Cardiac muscle cell (in vitro differentiated cells and primary cell): ENCODE measurements around the gene VSIG8. TPM values are rescaled to one million over a fixed set of nuclear protein-coding genes. Genes with fewer than 3 reads are reported as not detected.
"Not testable (repeated sequence)": the region's sequence is repeated elsewhere in the genome, so short reads cannot be mapped to it uniquely, and the experiment has no call there.

ENCODE experiments used
- DNase-seq, 2 donors: peaks; one replicate each; pipeline versions ENCODE4 v3.0.0 to v3.0.0-alpha.2; 2010 to 2017; ENCODE audit warnings: low read depth in 1 of 2, low spot score in 1 of 2
- H3K27ac ChIP-seq: fragments of 200-600 bp; sonication (generic); 2 replicates; pipeline ENCODE4 v1.5.1; 2016
- H3K27me3 ChIP-seq: fragments of 200-600 bp; sonication (generic); 2 replicates; pipeline ENCODE4 v1.6.0; 2016; ENCODE audit warnings: control low read depth
- H3K36me3 ChIP-seq: fragments of 200-600 bp; sonication (generic); 2 replicates; pipeline ENCODE4 v1.5.1; 2016; ENCODE audit warnings: control low read depth
- H3K4me1 ChIP-seq: fragments of 200-600 bp; sonication (generic); 2 replicates; pipeline ENCODE4 v1.8.1; 2017; ENCODE audit warnings: low read depth, mild to moderate bottlenecking, mixed run types
- H3K4me3 ChIP-seq: fragments of 200-600 bp; sonication (generic); 2 replicates; pipeline ENCODE4 v1.5.1; 2016; ENCODE audit warnings: mild to moderate bottlenecking
- H3K9me3 ChIP-seq: fragments of 200-600 bp; sonication (generic); 2 replicates; pipeline ENCODE4 v1.5.1; 2017; ENCODE audit warnings: low read depth, mild to moderate bottlenecking, control low read depth
- polyA plus RNA-seq: library from polyadenylated mRNA; unstranded; fragments of >200 nt; fragmentation: Nextera tagmentation; extraction: Ambion mirVana; gene quantifications from 2 replicates; pipeline ENCODE4 v1.2.1, GENCODE V29; 2016
- total RNA-seq: library from RNA; depleted of rRNA; stranded (reverse); fragments of >200 nt; gene quantifications from 2 replicates; pipeline ENCODE4 v1.2.3, GENCODE V29; 2016
- TF ChIP-seq, protein P1 (sequence below): IDR thresholded peaks from 2 replicates; pipeline ENCODE4 v1.5.1; 2012; ENCODE audit warnings: low read depth, mild to moderate bottlenecking, low read length

The VSIG8 gene
- total RNA-seq (not detected in 2 replicates), polyA plus RNA-seq (not detected in 2 replicates)

DNA sequence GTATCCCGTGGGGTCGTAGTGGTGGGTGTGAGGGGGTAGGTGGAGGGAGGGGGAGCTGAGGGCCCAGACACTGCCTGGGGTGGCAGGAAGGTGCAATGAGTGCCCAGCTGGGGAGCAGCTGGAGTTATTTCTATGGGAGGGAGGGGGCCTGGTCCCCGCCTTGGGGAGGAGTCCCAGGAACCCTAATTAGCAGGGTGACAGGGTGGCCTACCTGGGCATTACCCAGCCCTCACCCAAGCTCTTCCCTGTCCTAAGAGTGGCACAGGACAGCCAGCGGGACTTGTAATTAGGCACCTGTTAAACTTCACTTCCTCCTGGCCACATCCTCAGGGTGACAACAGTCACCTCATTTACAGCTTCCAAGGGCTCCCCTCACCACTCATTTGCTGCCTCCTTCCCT, at the start of gene VSIG8:
Gene VSIG8 (minus strand): TSS at position 101 of the 400 bp plus-strand sequence. CDS start 136 bp downstream, outside the sequence.
- Histone ChIP-seq H3K36me3 (no peaks in the 10 kb centered on the region), H3K9me3 (no peaks in the 10 kb centered on the region), H3K27ac (no peak within 1 kb of the TSS), H3K4me3 (no peak within 1 kb of the TSS), H3K4me1 (no peaks in the 10 kb centered on the region), H3K27me3 (peaks cover 19% of the 10 kb centered on the region)
- TF ChIP-seq, protein P1, sequence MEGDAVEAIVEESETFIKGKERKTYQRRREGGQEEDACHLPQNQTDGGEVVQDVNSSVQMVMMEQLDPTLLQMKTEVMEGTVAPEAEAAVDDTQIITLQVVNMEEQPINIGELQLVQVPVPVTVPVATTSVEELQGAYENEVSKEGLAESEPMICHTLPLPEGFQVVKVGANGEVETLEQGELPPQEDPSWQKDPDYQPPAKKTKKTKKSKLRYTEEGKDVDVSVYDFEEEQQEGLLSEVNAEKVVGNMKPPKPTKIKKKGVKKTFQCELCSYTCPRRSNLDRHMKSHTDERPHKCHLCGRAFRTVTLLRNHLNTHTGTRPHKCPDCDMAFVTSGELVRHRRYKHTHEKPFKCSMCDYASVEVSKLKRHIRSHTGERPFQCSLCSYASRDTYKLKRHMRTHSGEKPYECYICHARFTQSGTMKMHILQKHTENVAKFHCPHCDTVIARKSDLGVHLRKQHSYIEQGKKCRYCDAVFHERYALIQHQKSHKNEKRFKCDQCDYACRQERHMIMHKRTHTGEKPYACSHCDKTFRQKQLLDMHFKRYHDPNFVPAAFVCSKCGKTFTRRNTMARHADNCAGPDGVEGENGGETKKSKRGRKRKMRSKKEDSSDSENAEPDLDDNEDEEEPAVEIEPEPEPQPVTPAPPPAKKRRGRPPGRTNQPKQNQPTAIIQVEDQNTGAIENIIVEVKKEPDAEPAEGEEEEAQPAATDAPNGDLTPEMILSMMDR, result no peak
- no peak for DNase-seq

DNA sequence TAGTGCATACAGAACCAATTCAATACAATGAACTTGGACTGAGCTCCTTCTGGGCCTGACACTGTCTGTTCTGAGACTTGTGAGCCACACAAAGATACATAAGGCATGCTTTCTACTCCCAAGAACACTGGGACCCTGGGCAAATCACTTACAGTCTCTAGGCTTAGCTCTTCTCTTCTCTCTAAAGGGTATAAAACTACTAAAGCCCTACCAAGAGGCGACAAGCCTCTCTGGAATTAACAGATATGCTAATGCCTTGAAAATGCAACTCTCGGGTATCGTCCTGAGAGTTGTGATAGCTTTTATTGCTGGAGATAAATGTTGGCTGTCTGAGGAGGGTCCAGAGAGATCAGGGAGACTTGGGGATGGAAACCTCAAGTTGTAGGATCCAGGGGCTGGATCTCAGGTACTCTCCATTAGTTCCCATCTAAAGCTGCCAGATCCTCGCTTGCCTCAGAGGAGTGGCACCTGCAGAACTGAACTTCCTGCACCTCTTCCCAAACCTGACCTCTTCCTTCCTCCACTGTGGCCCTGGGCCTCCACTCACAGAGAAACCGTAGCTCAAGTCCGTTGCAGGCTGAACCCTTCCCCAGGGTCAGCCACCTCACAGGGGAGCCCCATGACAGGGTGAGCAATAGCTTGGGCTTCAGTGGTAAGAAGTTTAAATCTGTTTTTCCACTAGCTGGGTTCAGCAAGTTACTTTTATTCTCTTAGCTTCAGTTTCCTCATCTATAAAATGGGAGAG, 49.0 kb upstream of the VSIG8 start:
- no peaks in the 10 kb centered on the region for H3K36me3 ChIP-seq
- no peaks in the 10 kb centered on the region for H3K9me3 ChIP-seq
- no peaks in the 10 kb centered on the region for H3K27me3 ChIP-seq
- DNase-seq, result no peak
- H3K27ac ChIP-seq, result no peak overlapping the region
- H3K4me3 ChIP-seq, result no peak overlapping the region
- TF ChIP-seq, protein P1, result no peak
- no peaks in the 10 kb centered on the region for H3K4me1 ChIP-seq

DNA sequence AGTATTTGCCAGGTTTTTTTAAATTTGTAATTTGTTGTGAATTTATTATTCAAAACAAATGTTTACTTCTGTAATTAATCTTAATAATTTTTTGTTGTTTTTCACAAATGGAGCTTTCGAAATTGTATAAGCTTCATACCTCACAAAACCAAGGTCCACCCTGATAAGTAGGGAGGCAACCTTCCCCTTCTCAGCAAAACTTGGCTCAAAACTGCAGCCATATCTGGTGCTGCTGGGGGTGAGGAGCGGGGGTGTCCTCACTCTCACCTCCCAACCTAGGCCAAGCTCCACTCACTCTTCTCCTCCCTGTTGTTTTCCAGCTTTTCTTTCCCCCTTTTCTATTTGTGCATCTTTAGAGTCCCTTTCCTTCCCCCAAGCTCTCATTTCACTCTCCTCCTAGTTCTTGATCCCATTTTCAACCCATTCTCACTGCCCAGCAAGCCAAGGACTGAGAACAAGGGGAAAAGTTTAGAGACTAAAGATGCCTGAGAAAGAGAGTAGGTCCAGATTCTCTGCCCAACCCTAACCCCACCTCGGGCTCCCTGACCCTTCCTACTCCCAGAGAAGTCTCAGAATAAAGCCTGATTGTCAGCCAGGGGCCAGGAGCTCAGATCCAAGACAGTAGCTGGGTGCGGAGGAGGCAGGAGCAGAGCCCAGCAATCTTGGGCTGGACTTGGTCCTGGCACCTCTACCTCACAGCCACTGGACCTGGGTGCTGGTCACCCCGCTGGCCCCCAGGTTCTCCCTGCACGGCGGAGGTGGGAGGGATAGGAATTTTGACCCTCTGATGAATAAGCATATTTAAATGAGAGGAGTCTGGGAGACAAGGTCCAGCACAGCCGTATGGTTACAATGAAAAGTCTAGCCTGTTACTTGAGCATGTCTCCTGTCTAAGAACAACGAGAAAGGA, 45.8 kb upstream of the VSIG8 start:
- Histone ChIP-seq H3K9me3 (no peaks in the 10 kb centered on the region), H3K4me3 (no peak overlapping the region), H3K27ac (no peak overlapping the region), H3K27me3 (no peaks in the 10 kb centered on the region), H3K4me1 (no peaks in the 10 kb centered on the region), H3K36me3 (no peaks in the 10 kb centered on the region)
- no peak for DNase-seq
- TF ChIP-seq, protein P1, result no peak

DNA sequence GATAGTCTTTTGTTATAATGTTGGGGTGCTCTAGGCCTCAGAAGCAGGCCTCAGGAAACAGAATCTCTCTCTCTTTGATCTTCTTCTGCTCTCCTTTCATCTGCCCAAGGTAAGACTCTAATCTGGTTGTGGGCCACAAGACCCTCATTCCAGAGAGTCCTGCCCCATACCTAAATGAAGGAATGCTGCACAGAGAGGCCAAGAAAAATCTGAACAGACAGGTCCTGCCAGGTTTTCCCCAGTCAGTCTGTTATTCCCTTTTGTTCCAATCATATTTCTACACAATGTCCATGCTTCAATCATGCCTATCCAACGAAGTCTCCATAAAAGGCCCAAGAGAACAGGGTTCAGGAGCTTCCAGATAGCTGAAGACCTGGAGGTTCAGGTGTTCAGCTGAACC, 44.5 kb upstream of the VSIG8 start:
- TF ChIP-seq, protein P1, result no peak

DNA sequence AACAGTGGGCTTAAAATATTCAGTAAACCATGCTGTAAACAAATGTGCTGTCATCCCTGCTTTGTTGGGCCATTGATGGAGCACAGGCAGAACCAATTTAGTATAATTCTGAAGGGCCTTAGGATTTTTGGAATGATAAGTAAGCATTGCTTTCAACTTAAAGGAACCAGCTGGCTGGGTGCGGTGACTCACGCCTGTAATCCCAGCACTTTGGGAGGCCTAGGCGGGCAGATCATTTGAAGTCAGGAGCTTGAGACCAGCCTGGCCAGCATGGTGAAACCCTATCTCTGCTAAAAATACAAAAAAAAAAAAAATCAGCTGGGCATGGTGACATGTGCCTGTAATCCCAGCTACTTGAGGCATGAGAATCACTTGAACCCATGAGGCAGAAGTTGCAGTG, 41.6 kb upstream of the VSIG8 start:
- not testable (repeated sequence) for H3K4me3 ChIP-seq, H3K9me3 ChIP-seq, H3K36me3 ChIP-seq, H3K27ac ChIP-seq, H3K4me1 ChIP-seq, DNase-seq, H3K27me3 ChIP-seq

More for the DNA sequence above, 44.5 kb upstream of the VSIG8 start:
- Histone ChIP-seq H3K4me1 (no peaks in the 10 kb centered on the region), H3K36me3 (no peaks in the 10 kb centered on the region), H3K9me3 (no peaks in the 10 kb centered on the region), H3K27me3 (no peaks in the 10 kb centered on the region), H3K4me3 (no peak overlapping the region), H3K27ac (no peak overlapping the region)
- DNase-seq, result no peak

DNA sequence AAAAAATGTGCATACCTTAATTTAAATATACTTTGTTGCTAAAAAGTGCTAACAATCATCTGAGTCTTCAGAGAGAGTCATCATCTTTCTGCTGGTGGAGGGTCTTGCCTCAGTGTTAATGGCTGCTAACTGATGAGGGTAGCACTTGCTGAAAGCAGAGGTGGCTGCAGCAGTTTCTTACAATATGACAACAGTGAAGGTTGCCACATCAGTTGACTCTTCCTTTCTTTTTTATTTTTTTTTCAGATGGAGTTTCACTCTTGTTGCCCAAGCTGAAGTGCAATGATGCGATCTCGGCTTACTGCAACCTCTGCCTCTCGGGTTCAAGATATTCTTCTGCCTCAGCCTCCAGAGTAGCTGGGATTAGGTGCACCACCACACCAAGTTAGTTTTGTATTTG, 40.1 kb upstream of the VSIG8 start:
- Histone ChIP-seq H3K4me3 (no peak overlapping the region), H3K36me3 (no peaks in the 10 kb centered on the region), H3K4me1 (peaks cover 9% of the 10 kb centered on the region), H3K9me3 (no peaks in the 10 kb centered on the region), H3K27ac (no peak overlapping the region), H3K27me3 (no peaks in the 10 kb centered on the region)
- no peak for DNase-seq
- TF ChIP-seq, protein P1, result no peak
